Stimulated activated CD4-positive, alpha-beta T cell treated with anti-CD3 and anti-CD28 coated beads, Interleukin-2, amount 100 ng/mL, for 48 hours (primary cell): ENCODE data around the gene UPK1A.
A peak's percentile ranks its signal among the peaks of the same experiment; 100 is the strongest.
"Not testable (repeated sequence)": the region's sequence is repeated elsewhere in the genome, so short reads cannot be mapped to it uniquely, and the experiment has no call there.

Experiments used
- DNase-seq, 2 donors: peaks; one replicate each; pipeline ENCODE4 v3.0.0-alpha.2; 2020

The UPK1A gene

GRCh38 chr19:35718345-35719041 is 52.2 kb downstream of the UPK1A start:
- DNase-seq = peak in 1 of 2 donors; percentile 67

- no peak for DNase-seq
Observed at GRCh38 chr19:35719402-35720162, 53.3 kb downstream of the UPK1A start.

GRCh38 chr19:35720163-35720524 is 53.8 kb downstream of the UPK1A start:
- no peak for DNase-seq

GRCh38 chr19:35720648-35721047 is 54.3 kb downstream of the UPK1A start:
- DNase-seq = no peak

- DNase-seq = no peak
Observed at GRCh38 chr19:35721374-35721773, 55.1 kb downstream of the UPK1A start.

- DNase-seq = no peak
Observed at GRCh38 chr19:35722461-35722860, 56.1 kb downstream of the UPK1A start.

- DNase-seq = no peak
Observed at GRCh38 chr19:35722897-35723296, 56.6 kb downstream of the UPK1A start.

- no peak for DNase-seq
Observed at GRCh38 chr19:35723671-35724070, 57.4 kb downstream of the UPK1A start.

GRCh38 chr19:35724132-35724531 is 57.8 kb downstream of the UPK1A start:
- DNase-seq = not testable (repeated sequence)

- no peak for DNase-seq
Observed at GRCh38 chr19:35724560-35724959, 58.2 kb downstream of the UPK1A start.

- DNase-seq = no peak
Observed at GRCh38 chr19:35725216-35725861, 59.0 kb downstream of the UPK1A start.

GRCh38 chr19:35727053-35727955 is 61.0 kb downstream of the UPK1A start:
- DNase-seq = no peak
